Gastrocnemius medialis (tissue), 4 donors: ENCODE data around the gene GATA2. TPM values are rescaled to one million over a fixed set of nuclear protein-coding genes. Genes with fewer than 3 reads are reported as not detected.

Experiments used
- ATAC-seq, 2 donors: fragments of 150-250 bp; one replicate each; pipeline ENCODE4 v1.9.1; 2016
- DNase-seq, 2 donors: peaks; one replicate each; pipeline ENCODE4 v3.0.0-alpha.2; 2019
- H3K27ac ChIP-seq, 4 donors: fragments of 200-600 bp; sonication (generic); 1 replicate in 1 of 4; 2 replicates in 3 of 4; pipeline ENCODE4 v1.5.1; 2016 to 2018; ENCODE audit warnings: mild to moderate bottlenecking in 2 of 4, moderate library complexity in 1 of 4
- H3K27me3 ChIP-seq, 3 donors: fragments of 200-600 bp; sonication (generic) in 2 of 3; 1 replicate in 1 of 3; 2 replicates in 2 of 3; pipeline versions ENCODE4 v1.5.1 to v1.6.0; 2016 to 2019; ENCODE audit warnings: mild to moderate bottlenecking in 1 of 3, moderate library complexity in 1 of 3
- H3K36me3 ChIP-seq, 2 donors: fragments of 200-600 bp; sonication (generic) in 1 of 2; one replicate each; pipeline ENCODE4 v1.5.1; 2017 to 2018
- H3K4me1 ChIP-seq, 2 donors: fragments of 200-600 bp; sonication (generic) in 1 of 2; one replicate each; pipeline ENCODE4 v1.5.1; 2016 to 2017; ENCODE audit warnings: mild to moderate bottlenecking in 2 of 2
- H3K4me3 ChIP-seq, 4 donors: fragments of 200-600 bp; sonication (generic) in 3 of 4; 1 replicate in 1 of 4; 2 replicates in 3 of 4; pipeline ENCODE4 v1.5.1; 2016 to 2019; ENCODE audit warnings: mild to moderate bottlenecking in 2 of 4
- H3K9me3 ChIP-seq, 3 donors: fragments of 200-600 bp; sonication (generic) in 2 of 3; 1 replicate in 1 of 3; 2 replicates in 2 of 3; pipeline ENCODE4 v1.5.1; 2016 to 2019
- CTCF ChIP-seq, 5 experiments: fragments of 450-650 bp in 3 of 5; fragments of 200-600 bp in 2 of 5; sonication (generic) in 2 of 5; IDR thresholded peaks in 4 of 5; conservative IDR thresholded peaks in 1 of 5; 1 replicate in 4 of 5; 2 replicates in 1 of 5; pipeline ENCODE4 v1.5.1; 2016 to 2019; ENCODE audit warnings: antibody characterized with exemption in 5 of 5, mild to moderate bottlenecking in 3 of 5, moderate library complexity in 3 of 5
- POLR2A ChIP-seq, 2 donors: fragments of 450-650 bp; IDR thresholded peaks; one replicate each; pipeline ENCODE4 v1.6.1; 2017; ENCODE audit warnings: antibody characterized with exemption in 2 of 2, mild to moderate bottlenecking in 2 of 2, moderate library complexity in 2 of 2
- in situ Hi-C, 4 donors: fragments of 200-750 bp; cut with MboI; loops; one replicate each; pipeline versions ENCODE4 v1.15.0 to v1.8.0; 2017; ENCODE audit warnings: low sequenced_read_pairs in 4 of 4
- intact Hi-C: fragments of 100-400 bp; cut with DNase I; formaldehyde crosslinking; loops from one replicate; pipeline ENCODE4 v1.15.1; 2023; ENCODE audit warnings: low total_unique reads
- total RNA-seq, 4 donors: library from RNA; depleted of rRNA; stranded (reverse); fragments of >200 nt; gene quantifications; one replicate each; pipeline versions ENCODE4 v1.1.0 to v1.2.3, GENCODE V29; 2016

Gene GATA2
- total RNA-seq, 4 donors from 2014 or later, result 9.0 to 14.4 (median 12.7) TPM

GRCh38 chr3:128485282-128486204, 7.5 kb downstream of the GATA2 start:
- peak overlapping the region; percentile 66 to 85 (median 68) for H3K4me3 ChIP-seq
- in situ Hi-C loops, result loop anchor here in 1 of 4 donors (25.0 kb wide), 1 partner anchor 398 kb away; no protein-coding TSS in a partner anchor
- TF ChIP-seq POLR2A (IDR thresholded peaks at IDR 0.05) (no peak), CTCF (IDR thresholded peaks at IDR 0.05 in 4 of 5, conservative IDR thresholded peaks at IDR 0.05 in 1 of 5) (no peak)
- no peak for ATAC-seq
- peak overlapping the region in 3 of 4 donors; percentile 24 to 54 (median 38) for H3K27ac ChIP-seq
- peaks cover 78 to 98% (median 91%) of the 10 kb centered on the region in 3 donors for H3K27me3 ChIP-seq
- H3K36me3 ChIP-seq, result no peaks in the 10 kb centered on the region
- DNase-seq, result no peak
- H3K9me3 ChIP-seq, result no peaks in the 10 kb centered on the region
- intact Hi-C loops, result loop anchor here (5.0 to 10.0 kb wide), 2 partner anchors 89 to 122 kb away; no protein-coding TSS in a partner anchor
- H3K4me1 ChIP-seq, result peaks cover 11 to 38% of the 10 kb centered on the region in 2 donors

GRCh38 chr3:128484404-128485281, 8.4 kb downstream of the GATA2 start:
- ATAC-seq, result no peak
- Histone ChIP-seq H3K36me3 (no peaks in the 10 kb centered on the region), H3K4me1 (peaks cover 11 to 31% of the 10 kb centered on the region in 2 donors), H3K27me3 (peaks cover 71 to 98% (median 85%) of the 10 kb centered on the region in 3 donors), H3K4me3 (peak overlapping the region; percentile 66 to 85 (median 68)), H3K27ac (peak overlapping the region; percentile 14 to 60 (median 46)), H3K9me3 (no peaks in the 10 kb centered on the region)
- no peak for TF ChIP-seq CTCF (IDR thresholded peaks at IDR 0.05 in 4 of 5, conservative IDR thresholded peaks at IDR 0.05 in 1 of 5)
- no peak for TF ChIP-seq POLR2A (IDR thresholded peaks at IDR 0.05)
- in situ Hi-C loops (loop anchor here in 1 of 4 donors (25.0 kb wide), 1 partner anchor 397 kb away; no protein-coding TSS in a partner anchor), intact Hi-C loops (loop anchor here (5.0 to 10.0 kb wide), 2 partner anchors 90 to 123 kb away; no protein-coding TSS in a partner anchor)
- no peak for DNase-seq

GRCh38 chr3:128483657-128484403, 9.2 kb downstream of the GATA2 start:
- Histone ChIP-seq H3K4me1 (peaks cover 5 to 25% of the 10 kb centered on the region in 2 donors), H3K27me3 (peaks cover 66 to 89% (median 77%) of the 10 kb centered on the region in 3 donors)

More at GRCh38 chr3:128483657-128484403, 9.2 kb downstream of the GATA2 start:
- Histone ChIP-seq H3K9me3 (no peaks in the 10 kb centered on the region), H3K27ac (peak overlapping the region; percentile 14 to 60 (median 46)), H3K36me3 (no peaks in the 10 kb centered on the region), H3K4me3 (peak overlapping the region; percentile 20 to 68 (median 66))
- ATAC-seq, result no peak
- no peak for TF ChIP-seq CTCF (IDR thresholded peaks at IDR 0.05 in 4 of 5, conservative IDR thresholded peaks at IDR 0.05 in 1 of 5)
- TF ChIP-seq POLR2A (IDR thresholded peaks at IDR 0.05), result no peak
- no peak for DNase-seq
- intact Hi-C loops, result loop anchor here (10.0 kb wide), 1 partner anchor 91 kb away; no protein-coding TSS in a partner anchor
- in situ Hi-C loops, result loop anchor here in 1 of 4 donors (25.0 kb wide), 1 partner anchor 397 kb away; no protein-coding TSS in a partner anchor
